GM23338 (cell line): ENCODE data around the gene PACS1. TPM values are rescaled to one million over a fixed set of nuclear protein-coding genes. Genes with fewer than 3 reads are reported as not detected.

ENCODE experiments used
- ATAC-seq: fragments of 200-7000 bp; cut with Tn5 transposase; 3 replicates; pipeline ENCODE4 v1.9.1; 2020
- DNase-seq: peaks from one replicate; pipeline ENCODE4 v3.0.0-alpha.2; 2015; ENCODE audit warnings: low spot score
- H2AFZ ChIP-seq: fragments of 200-600 bp; sonication (generic); 2 replicates; pipeline ENCODE4 v1.8.0; 2016; ENCODE audit warnings: antibody characterized with exemption, mild to moderate bottlenecking, moderate library complexity
- H3F3A ChIP-seq: fragments of 200-600 bp; sonication (generic); replicated peaks from 2 replicates; pipeline ENCODE4 v1.8.0; 2017; ENCODE audit warnings: antibody characterized with exemption, mixed run types, low read depth
- H3K27ac ChIP-seq: fragments of 200-600 bp; sonication (generic); 2 replicates; pipeline ENCODE4 v1.6.1; 2016; ENCODE audit warnings: low read depth
- H3K27me3 ChIP-seq: fragments of 200-600 bp; sonication (generic); 2 replicates; pipeline ENCODE4 v1.8.0; 2016; ENCODE audit warnings: mild to moderate bottlenecking, mixed run types, moderate library complexity; ENCODE audit not compliant: insufficient read depth
- H3K36me3 ChIP-seq: fragments of 200-600 bp; sonication (generic); 2 replicates; pipeline ENCODE4 v1.8.0; 2016; ENCODE audit warnings: mild to moderate bottlenecking; ENCODE audit not compliant: insufficient read depth
- H3K4me1 ChIP-seq: fragments of 200-600 bp; sonication (generic); 2 replicates; pipeline ENCODE4 v1.8.0; 2016; ENCODE audit warnings: mild to moderate bottlenecking, moderate library complexity; ENCODE audit not compliant: insufficient read depth
- H3K4me2 ChIP-seq: fragments of 200-600 bp; sonication (generic); 2 replicates; pipeline ENCODE4 v1.7.1; 2017; ENCODE audit warnings: mixed run types
- H3K4me3 ChIP-seq: fragments of 200-600 bp; sonication (generic); 2 replicates; pipeline ENCODE4 v1.6.1; 2016; ENCODE audit warnings: mixed run types
- H3K79me2 ChIP-seq: fragments of 200-600 bp; sonication (generic); replicated peaks from 2 replicates; pipeline ENCODE4 v1.8.0; 2017; ENCODE audit warnings: mild to moderate bottlenecking; ENCODE audit not compliant: insufficient read depth
- H3K9me2 ChIP-seq: fragments of 200-600 bp; sonication (generic); 2 replicates; pipeline ENCODE4 v1.8.0; 2017; ENCODE audit not compliant: insufficient read depth
- H4K20me1 ChIP-seq: fragments of 200-600 bp; sonication (generic); replicated peaks from 2 replicates; pipeline ENCODE4 v1.8.0; 2017; ENCODE audit warnings: mild to moderate bottlenecking; ENCODE audit not compliant: insufficient read depth
- H3K27ac Mint-ChIP-seq: 2 replicates; pipeline ENCODE4 v1.8.0; 2020; ENCODE audit warnings: inconsistent platforms, mild to moderate bottlenecking, moderate library complexity, mixed read lengths
- H3K27me3 Mint-ChIP-seq: 3 replicates; pipeline ENCODE4 v1.8.0; 2022; ENCODE audit warnings: low read depth, mild to moderate bottlenecking, moderate library complexity, mixed read lengths, inconsistent platforms; ENCODE audit not compliant: insufficient read depth, poor library complexity
- H3K36me3 Mint-ChIP-seq: 3 replicates; pipeline ENCODE4 v1.8.0; 2021; ENCODE audit warnings: low read depth, mild to moderate bottlenecking, inconsistent platforms, moderate library complexity, mixed read lengths
- H3K4me1 Mint-ChIP-seq: 3 replicates; pipeline ENCODE4 v1.8.0; 2020; ENCODE audit warnings: mild to moderate bottlenecking, inconsistent platforms, mixed read lengths
- H3K4me3 Mint-ChIP-seq: 3 replicates; pipeline ENCODE4 v1.8.0; 2021; ENCODE audit warnings: moderate library complexity, mild to moderate bottlenecking, inconsistent platforms, mixed read lengths
- H3K9me3 Mint-ChIP-seq: 3 replicates; pipeline ENCODE4 v1.8.0; 2020; ENCODE audit warnings: moderate library complexity, mild to moderate bottlenecking, inconsistent platforms, mixed read lengths
- CREB1 ChIP-seq: fragments of 250-450 bp; sonication (Bioruptor Pico); IDR thresholded peaks from 2 replicates; pipeline ENCODE4 v1.5.0; 2020; ENCODE audit warnings: low read depth, mild to moderate bottlenecking, moderate library complexity
- EZH2 ChIP-seq: fragments of 200-600 bp; sonication (generic); IDR thresholded peaks from one replicate; pipeline ENCODE4 v1.8.0; 2017; ENCODE audit warnings: antibody characterized with exemption, mild to moderate bottlenecking, low read depth; ENCODE audit not compliant: unreplicated experiment
- EZH2phosphoT487 ChIP-seq: fragments of 200-600 bp; sonication (generic); IDR thresholded peaks from one replicate; pipeline ENCODE4 v1.8.1; 2018; ENCODE audit warnings: antibody characterized with exemption; ENCODE audit not compliant: unreplicated experiment
- JUNB ChIP-seq: IDR thresholded peaks from one replicate; pipeline ENCODE4 v1.6.1; 2016; ENCODE audit warnings: antibody characterized with exemption; ENCODE audit not compliant: unreplicated experiment
- NANOG ChIP-seq: IDR thresholded peaks from 2 replicates; pipeline ENCODE4 v1.6.1; 2016; ENCODE audit warnings: antibody characterized with exemption, borderline replicate concordance
- POLR2AphosphoS5 ChIP-seq: IDR thresholded peaks from 2 replicates; pipeline ENCODE4 v1.6.1; 2016; ENCODE audit warnings: antibody characterized with exemption, low read depth
- STAT1 ChIP-seq: IDR thresholded peaks from one replicate; pipeline ENCODE4 v1.6.1; 2016; ENCODE audit warnings: antibody characterized with exemption; ENCODE audit not compliant: unreplicated experiment
- ZNF114 ChIP-seq: fragments of 250-450 bp; sonication (Bioruptor Pico); IDR thresholded peaks from 2 replicates; pipeline ENCODE4 v1.5.0; 2020; ENCODE audit warnings: mild to moderate bottlenecking, moderate library complexity
- polyA plus RNA-seq: library from polyadenylated mRNA; unstranded; fragments of >200 nt; fragmentation: Nextera tagmentation; extraction: Ambion mirVana; gene quantifications from 2 replicates; pipeline ENCODE4 v1.2.1, GENCODE V29; 2016
- total RNA-seq: library from RNA; depleted of rRNA; stranded (reverse); fragments of >200 nt; shearing (Covaris generic); gene quantifications from 2 replicates; pipeline ENCODE4 v1.2.3, GENCODE V29; 2014
- TF ChIP-seq, protein P1 (sequence below): fragments of 250-450 bp; sonication (Bioruptor Pico); IDR thresholded peaks from 2 replicates; pipeline ENCODE4 v1.5.0; 2020; ENCODE audit warnings: mild to moderate bottlenecking, moderate library complexity
- TF ChIP-seq, protein P2 (sequence below), 2 experiments: fragments of 200-600 bp in 1 of 2; sonication (generic) in 1 of 2; conservative IDR thresholded peaks; 2 replicates each; pipeline versions ENCODE4 v1.5.1 to v1.6.1; 2016 to 2017; ENCODE audit warnings: antibody characterized with exemption in 2 of 2, low read depth in 2 of 2, mild to moderate bottlenecking in 2 of 2, moderate library complexity in 1 of 2

PACS1 gene
- total and polyA plus RNA-seq, 2 experiments from 2014 or later = 8.0 to 37.5 TPM

DNA sequence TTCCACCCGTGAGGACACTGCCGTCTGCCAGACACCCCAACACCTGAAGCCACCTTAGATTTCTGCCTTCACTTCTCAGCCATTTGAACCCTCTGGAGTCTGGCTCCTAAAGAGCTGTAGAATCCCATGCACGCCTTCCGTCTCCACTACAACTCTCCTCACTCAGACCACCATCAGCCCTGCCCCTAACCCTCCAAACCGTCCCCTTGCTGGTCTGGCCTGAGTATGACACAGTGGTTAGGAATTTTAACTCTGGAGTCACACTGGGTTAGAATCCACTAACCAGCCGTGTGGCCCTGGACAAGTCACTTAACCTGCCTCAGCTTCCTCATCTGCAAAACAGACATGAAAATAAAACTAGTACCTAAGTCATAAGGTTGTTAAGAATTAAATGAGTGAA is 210.9 kb downstream of the PACS1 start (continued):
- TF ChIP-seq, protein P1, sequence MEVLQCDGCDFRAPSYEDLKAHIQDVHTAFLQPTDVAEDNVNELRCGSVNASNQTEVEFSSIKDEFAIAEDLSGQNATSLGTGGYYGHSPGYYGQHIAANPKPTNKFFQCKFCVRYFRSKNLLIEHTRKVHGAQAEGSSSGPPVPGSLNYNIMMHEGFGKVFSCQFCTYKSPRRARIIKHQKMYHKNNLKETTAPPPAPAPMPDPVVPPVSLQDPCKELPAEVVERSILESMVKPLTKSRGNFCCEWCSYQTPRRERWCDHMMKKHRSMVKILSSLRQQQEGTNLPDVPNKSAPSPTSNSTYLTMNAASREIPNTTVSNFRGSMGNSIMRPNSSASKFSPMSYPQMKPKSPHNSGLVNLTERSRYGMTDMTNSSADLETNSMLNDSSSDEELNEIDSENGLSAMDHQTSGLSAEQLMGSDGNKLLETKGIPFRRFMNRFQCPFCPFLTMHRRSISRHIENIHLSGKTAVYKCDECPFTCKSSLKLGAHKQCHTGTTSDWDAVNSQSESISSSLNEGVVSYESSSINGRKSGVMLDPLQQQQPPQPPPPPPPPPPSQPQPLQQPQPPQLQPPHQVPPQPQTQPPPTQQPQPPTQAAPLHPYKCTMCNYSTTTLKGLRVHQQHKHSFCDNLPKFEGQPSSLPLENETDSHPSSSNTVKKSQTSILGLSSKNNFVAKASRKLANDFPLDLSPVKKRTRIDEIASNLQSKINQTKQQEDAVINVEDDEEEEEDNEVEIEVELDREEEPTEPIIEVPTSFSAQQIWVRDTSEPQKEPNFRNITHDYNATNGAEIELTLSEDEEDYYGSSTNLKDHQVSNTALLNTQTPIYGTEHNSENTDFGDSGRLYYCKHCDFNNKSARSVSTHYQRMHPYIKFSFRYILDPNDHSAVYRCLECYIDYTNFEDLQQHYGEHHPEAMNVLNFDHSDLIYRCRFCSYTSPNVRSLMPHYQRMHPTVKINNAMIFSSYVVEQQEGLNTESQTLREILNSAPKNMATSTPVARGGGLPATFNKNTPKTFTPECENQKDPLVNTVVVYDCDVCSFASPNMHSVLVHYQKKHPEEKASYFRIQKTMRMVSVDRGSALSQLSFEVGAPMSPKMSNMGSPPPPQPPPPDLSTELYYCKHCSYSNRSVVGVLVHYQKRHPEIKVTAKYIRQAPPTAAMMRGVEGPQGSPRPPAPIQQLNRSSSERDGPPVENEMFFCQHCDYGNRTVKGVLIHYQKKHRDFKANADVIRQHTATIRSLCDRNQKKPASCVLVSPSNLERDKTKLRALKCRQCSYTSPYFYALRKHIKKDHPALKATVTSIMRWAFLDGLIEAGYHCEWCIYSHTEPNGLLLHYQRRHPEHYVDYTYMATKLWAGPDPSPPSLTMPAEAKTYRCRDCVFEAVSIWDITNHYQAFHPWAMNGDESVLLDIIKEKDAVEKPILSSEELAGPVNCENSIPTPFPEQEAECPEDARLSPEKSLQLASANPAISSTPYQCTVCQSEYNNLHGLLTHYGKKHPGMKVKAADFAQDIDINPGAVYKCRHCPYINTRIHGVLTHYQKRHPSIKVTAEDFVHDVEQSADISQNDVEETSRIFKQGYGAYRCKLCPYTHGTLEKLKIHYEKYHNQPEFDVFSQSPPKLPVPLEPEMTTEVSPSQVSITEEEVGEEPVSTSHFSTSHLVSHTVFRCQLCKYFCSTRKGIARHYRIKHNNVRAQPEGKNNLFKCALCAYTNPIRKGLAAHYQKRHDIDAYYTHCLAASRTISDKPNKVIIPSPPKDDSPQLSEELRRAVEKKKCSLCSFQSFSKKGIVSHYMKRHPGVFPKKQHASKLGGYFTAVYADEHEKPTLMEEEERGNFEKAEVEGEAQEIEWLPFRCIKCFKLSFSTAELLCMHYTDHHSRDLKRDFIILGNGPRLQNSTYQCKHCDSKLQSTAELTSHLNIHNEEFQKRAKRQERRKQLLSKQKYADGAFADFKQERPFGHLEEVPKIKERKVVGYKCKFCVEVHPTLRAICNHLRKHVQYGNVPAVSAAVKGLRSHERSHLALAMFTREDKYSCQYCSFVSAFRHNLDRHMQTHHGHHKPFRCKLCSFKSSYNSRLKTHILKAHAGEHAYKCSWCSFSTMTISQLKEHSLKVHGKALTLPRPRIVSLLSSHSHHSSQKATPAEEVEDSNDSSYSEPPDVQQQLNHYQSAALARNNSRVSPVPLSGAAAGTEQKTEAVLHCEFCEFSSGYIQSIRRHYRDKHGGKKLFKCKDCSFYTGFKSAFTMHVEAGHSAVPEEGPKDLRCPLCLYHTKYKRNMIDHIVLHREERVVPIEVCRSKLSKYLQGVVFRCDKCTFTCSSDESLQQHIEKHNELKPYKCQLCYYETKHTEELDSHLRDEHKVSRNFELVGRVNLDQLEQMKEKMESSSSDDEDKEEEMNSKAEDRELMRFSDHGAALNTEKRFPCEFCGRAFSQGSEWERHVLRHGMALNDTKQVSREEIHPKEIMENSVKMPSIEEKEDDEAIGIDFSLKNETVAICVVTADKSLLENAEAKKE (CRISPR knock-in tag) = no peak
- no peak for TF ChIP-seq JUNB
- TF ChIP-seq EZH2phosphoT487 = no peak
- no peak for TF ChIP-seq ZNF114 (CRISPR knock-in tag)
- TF ChIP-seq STAT1 = no peak
- TF ChIP-seq CREB1 (CRISPR knock-in tag) = no peak

DNA sequence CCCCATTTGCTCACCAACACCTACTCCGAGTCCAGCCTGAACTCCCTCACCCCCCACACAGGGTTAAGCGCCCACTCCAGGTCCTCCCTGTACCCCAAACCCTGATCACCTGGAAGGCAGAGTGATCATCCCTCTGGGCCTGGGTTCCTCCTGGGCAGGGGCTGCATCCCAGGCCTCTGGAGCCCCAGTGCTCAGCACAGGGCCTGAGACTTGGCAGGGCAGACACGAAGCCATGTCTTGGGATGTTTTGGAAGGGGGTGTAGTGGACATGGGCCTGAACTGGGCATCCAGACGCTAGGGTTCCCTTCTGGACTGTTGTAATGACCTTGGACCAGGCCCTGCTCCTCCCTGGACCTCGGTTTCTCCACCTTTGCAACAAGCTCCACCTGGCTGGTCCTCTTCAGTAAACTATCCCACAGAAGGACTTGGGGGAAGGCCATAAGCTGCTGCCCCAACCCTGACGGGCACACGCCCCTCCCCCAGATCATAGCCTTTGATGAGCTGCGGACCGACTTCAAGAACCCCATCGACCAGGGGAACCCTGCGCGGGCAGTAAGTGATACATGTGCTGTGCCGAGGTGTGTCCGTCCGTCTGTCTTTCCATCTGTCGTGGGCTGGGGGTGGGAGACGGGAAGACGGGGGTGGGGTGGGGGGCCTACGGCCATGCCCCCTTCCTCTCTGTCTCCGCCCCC is 211.8 kb downstream of the PACS1 start:
- no peak overlapping the region for H2AFZ ChIP-seq
- peak overlapping the region; percentile 65; the same call in 1 of the 2 replicates for H3K4me2 ChIP-seq
- peaks cover 9% of the 10 kb centered on the region for H3K4me1 ChIP-seq
- no peaks in the 10 kb centered on the region for H3K27me3 ChIP-seq
- peaks cover 29% of the 10 kb centered on the region for H3K27me3 Mint-ChIP-seq
- ATAC-seq (peak; percentile 7), DNase-seq (no peak)
- peak overlapping the region; percentile 23; the same call in 1 of the 3 replicates for H3K4me3 Mint-ChIP-seq
- 0 out of 2 replicates have a peak, but pooled peaks cover 11% of the 10 kb centered on the region for H3F3A ChIP-seq
- no peaks in the 10 kb centered on the region; the same call in 2 of the 3 replicates for H3K36me3 Mint-ChIP-seq
- H4K20me1 ChIP-seq = no peaks in the 10 kb centered on the region; the same call in none of the 2 replicates
- no peaks in the 10 kb centered on the region; the same call in 1 of the 2 replicates for H3K36me3 ChIP-seq
- H3K9me3 Mint-ChIP-seq = no peaks in the 10 kb centered on the region
- H3K4me3 ChIP-seq = peak overlapping the region; percentile 43
- H3K79me2 ChIP-seq = no peaks in the 10 kb centered on the region
- no peak overlapping the region for H3K27ac Mint-ChIP-seq
- TF ChIP-seq, protein P2, sequence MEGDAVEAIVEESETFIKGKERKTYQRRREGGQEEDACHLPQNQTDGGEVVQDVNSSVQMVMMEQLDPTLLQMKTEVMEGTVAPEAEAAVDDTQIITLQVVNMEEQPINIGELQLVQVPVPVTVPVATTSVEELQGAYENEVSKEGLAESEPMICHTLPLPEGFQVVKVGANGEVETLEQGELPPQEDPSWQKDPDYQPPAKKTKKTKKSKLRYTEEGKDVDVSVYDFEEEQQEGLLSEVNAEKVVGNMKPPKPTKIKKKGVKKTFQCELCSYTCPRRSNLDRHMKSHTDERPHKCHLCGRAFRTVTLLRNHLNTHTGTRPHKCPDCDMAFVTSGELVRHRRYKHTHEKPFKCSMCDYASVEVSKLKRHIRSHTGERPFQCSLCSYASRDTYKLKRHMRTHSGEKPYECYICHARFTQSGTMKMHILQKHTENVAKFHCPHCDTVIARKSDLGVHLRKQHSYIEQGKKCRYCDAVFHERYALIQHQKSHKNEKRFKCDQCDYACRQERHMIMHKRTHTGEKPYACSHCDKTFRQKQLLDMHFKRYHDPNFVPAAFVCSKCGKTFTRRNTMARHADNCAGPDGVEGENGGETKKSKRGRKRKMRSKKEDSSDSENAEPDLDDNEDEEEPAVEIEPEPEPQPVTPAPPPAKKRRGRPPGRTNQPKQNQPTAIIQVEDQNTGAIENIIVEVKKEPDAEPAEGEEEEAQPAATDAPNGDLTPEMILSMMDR (conservative IDR thresholded peaks at IDR 0.05; ENCODE audit: low read depth in 2 of 2) = no peak
- TF ChIP-seq EZH2 (no peak), NANOG (no peak), POLR2AphosphoS5 (no peak)
- H3K4me1 Mint-ChIP-seq = peaks cover 32% of the 10 kb centered on the region
- no peaks in the 10 kb centered on the region for H3K9me2 ChIP-seq
- H3K27ac ChIP-seq = no peak overlapping the region
